SK-N-SH treated with all-trans-retinoic acid at 6 μM for 48 hours (cell line): ENCODE data around the gene SLC5A4.

Experiments used
- BACH2 ChIP-seq: fragments of 250-450 bp; sonication (Bioruptor Pico); IDR thresholded peaks from 2 replicates; pipeline ENCODE4 v1.9.0; 2021; ENCODE audit warnings: mild to moderate bottlenecking, borderline replicate concordance
- ZFP30 ChIP-seq: fragments of 450-650 bp; formaldehyde crosslinking; IDR thresholded peaks from 2 replicates; pipeline ENCODE4 v1.5.0; 2022; ENCODE audit warnings: mild to moderate bottlenecking, moderate library complexity
- TF ChIP-seq, protein P1 (sequence below): fragments of 250-450 bp; sonication (Bioruptor Pico); IDR thresholded peaks from 2 replicates; pipeline ENCODE4 v1.5.1; 2020; ENCODE audit warnings: low read depth, mild to moderate bottlenecking, moderate library complexity

DNA sequence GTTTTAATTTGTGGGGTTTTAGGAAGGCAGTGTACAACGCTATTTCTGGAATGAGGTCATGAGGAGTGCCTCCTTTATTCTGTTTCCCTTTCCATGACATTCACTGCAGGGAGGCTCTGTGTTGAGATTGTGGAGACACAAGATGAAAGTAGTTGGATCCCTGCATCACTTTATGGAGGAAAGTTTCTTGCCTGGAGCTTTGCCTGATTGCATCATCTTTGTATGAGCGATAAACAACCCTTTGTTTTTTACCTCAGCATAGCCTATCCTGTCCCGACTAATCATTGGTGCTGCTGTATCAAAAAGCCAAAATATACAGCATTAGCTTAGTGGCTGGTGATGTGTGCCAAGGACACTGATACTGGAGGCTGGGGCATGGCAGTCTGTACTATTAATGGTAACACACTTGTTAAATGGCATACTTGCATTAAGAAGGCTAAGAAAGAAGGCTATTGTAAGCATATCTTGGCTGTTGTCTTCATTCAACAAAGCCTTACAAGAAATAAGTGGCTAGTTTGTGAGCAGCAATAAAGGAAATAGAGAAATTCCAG, 31.2 kb upstream of the SLC5A4 start:
- TF ChIP-seq, protein P1, sequence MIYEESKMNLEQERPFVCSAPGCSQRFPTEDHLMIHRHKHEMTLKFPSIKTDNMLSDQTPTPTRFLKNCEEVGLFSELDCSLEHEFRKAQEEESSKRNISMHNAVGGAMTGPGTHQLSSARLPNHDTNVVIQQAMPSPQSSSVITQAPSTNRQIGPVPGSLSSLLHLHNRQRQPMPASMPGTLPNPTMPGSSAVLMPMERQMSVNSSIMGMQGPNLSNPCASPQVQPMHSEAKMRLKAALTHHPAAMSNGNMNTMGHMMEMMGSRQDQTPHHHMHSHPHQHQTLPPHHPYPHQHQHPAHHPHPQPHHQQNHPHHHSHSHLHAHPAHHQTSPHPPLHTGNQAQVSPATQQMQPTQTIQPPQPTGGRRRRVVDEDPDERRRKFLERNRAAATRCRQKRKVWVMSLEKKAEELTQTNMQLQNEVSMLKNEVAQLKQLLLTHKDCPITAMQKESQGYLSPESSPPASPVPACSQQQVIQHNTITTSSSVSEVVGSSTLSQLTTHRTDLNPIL (CRISPR knock-in tag): no peak
- TF ChIP-seq ZFP30 (CRISPR knock-in tag): no peak
- no peak for TF ChIP-seq BACH2
